Neutrophil (primary cell): ENCODE data around the gene CDKN2AIPNL.

ENCODE experiments used
- H3K27ac ChIP-seq: fragments of 200-600 bp; sonication (generic); 2 replicates; pipeline ENCODE4 v1.5.1; 2016; ENCODE audit warnings: mild to moderate bottlenecking, moderate library complexity
- H3K27me3 ChIP-seq: fragments of 200-600 bp; sonication (generic); 2 replicates; pipeline ENCODE4 v1.6.0; 2016; ENCODE audit warnings: mild to moderate bottlenecking
- H3K36me3 ChIP-seq: fragments of 200-600 bp; sonication (generic); 2 replicates; pipeline ENCODE4 v1.5.1; 2017
- H3K4me1 ChIP-seq, 2 experiments: fragments of 200-600 bp in 1 of 2; sonication (generic) in 1 of 2; 1 replicate in 1 of 2; 2 replicates in 1 of 2; pipeline versions ENCODE4 v1.5.1 to v1.6.1; 2013 to 2016; ENCODE audit warnings: low read depth in 1 of 2, low read length in 1 of 2, mild to moderate bottlenecking in 1 of 2, moderate library complexity in 1 of 2; ENCODE audit not compliant: control insufficient read depth in 1 of 2, insufficient read depth in 1 of 2
- H3K4me3 ChIP-seq, 2 experiments: fragments of 200-600 bp in 1 of 2; sonication (generic) in 1 of 2; 1 replicate in 1 of 2; 2 replicates in 1 of 2; pipeline ENCODE4 v1.5.1; 2013 to 2016; ENCODE audit warnings: low read depth in 1 of 2, low read length in 1 of 2, mild to moderate bottlenecking in 1 of 2, moderate library complexity in 1 of 2
- H3K9me3 ChIP-seq: fragments of 200-600 bp; sonication (generic); 2 replicates; pipeline ENCODE4 v1.5.1; 2016
- TF ChIP-seq, protein P1 (sequence below): fragments of 200-600 bp; sonication (generic); IDR thresholded peaks from 2 replicates; pipeline ENCODE4 v1.5.1; 2016; ENCODE audit warnings: antibody characterized with exemption

The CDKN2AIPNL gene

DNA sequence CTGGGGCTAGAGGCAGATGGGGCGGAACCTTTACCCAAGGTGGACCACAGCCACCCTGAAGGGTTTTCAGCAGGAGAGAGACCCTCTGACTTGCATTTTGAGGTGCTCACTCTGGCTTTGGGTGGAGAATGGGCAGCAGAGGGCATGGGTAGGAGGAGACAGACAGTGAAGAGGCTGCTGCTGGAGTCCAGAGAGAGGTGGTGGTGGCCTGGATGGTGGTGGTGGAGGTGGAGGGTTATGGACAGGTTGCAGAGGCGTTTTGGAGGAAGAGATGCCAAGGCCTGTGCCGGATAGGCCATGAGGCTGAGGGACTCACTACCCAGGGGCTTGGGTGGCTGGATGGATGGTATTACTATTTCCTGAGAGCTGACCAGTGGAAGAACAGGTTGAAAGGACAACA lies 46.1 kb upstream of the CDKN2AIPNL start:
- Histone ChIP-seq H3K27me3 (no peaks in the 10 kb centered on the region), H3K9me3 (no peaks in the 10 kb centered on the region), H3K4me1 (no peaks in the 10 kb centered on the region), H3K27ac (no peak overlapping the region), H3K4me3 (no peak overlapping the region), H3K36me3 (no peaks in the 10 kb centered on the region)
- TF ChIP-seq, protein P1, sequence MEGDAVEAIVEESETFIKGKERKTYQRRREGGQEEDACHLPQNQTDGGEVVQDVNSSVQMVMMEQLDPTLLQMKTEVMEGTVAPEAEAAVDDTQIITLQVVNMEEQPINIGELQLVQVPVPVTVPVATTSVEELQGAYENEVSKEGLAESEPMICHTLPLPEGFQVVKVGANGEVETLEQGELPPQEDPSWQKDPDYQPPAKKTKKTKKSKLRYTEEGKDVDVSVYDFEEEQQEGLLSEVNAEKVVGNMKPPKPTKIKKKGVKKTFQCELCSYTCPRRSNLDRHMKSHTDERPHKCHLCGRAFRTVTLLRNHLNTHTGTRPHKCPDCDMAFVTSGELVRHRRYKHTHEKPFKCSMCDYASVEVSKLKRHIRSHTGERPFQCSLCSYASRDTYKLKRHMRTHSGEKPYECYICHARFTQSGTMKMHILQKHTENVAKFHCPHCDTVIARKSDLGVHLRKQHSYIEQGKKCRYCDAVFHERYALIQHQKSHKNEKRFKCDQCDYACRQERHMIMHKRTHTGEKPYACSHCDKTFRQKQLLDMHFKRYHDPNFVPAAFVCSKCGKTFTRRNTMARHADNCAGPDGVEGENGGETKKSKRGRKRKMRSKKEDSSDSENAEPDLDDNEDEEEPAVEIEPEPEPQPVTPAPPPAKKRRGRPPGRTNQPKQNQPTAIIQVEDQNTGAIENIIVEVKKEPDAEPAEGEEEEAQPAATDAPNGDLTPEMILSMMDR: no peak

DNA sequence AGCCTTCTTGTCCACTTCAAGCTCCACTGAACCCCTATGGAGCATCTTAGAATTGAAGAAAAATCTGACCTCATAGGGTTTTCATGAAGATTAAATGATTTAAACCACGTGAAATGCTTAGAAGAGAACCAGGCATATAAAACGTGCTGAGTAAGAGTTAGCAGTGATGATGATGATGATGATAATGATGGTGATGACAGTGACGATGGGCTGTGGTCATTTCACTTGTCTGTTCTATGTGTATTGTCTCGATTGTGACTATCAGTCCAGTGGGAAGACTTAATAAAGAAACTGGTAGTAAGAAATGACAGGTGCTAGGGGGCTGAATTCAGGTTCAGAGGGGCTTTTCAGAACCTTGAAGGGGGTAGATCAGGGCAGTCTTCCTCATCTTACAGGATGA lies 45.1 kb upstream of the CDKN2AIPNL start:
- no peak overlapping the region for H3K27ac ChIP-seq
- no peaks in the 10 kb centered on the region for H3K36me3 ChIP-seq
- TF ChIP-seq, protein P1: no peak
- no peak overlapping the region for H3K4me3 ChIP-seq
- no peaks in the 10 kb centered on the region for H3K27me3 ChIP-seq
- H3K4me1 ChIP-seq: no peaks in the 10 kb centered on the region
- H3K9me3 ChIP-seq: no peaks in the 10 kb centered on the region

DNA sequence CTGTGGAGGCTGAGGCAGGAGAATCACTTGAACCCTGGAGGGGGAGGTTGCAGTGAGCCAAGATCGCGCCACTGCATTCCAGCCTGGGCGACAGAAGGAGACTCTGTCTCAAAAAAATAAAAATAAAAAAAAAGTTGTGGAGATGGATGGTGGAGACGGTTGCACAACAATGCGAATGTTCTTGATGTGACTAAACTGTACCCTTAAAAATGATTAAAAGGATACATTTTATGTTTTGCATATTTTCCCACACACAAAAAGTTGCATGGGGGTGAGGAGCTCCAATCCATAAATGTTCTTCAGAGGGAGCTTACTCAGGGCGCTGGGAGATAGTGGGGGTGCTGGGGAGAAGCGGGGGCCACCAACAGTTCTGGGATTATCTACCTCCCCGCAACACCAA lies 43.8 kb upstream of the CDKN2AIPNL start:
- TF ChIP-seq, protein P1: no peak
- Histone ChIP-seq H3K27ac (no peak overlapping the region), H3K27me3 (no peaks in the 10 kb centered on the region), H3K36me3 (no peaks in the 10 kb centered on the region), H3K9me3 (no peaks in the 10 kb centered on the region), H3K4me1 (no peaks in the 10 kb centered on the region), H3K4me3 (no peak overlapping the region)

DNA sequence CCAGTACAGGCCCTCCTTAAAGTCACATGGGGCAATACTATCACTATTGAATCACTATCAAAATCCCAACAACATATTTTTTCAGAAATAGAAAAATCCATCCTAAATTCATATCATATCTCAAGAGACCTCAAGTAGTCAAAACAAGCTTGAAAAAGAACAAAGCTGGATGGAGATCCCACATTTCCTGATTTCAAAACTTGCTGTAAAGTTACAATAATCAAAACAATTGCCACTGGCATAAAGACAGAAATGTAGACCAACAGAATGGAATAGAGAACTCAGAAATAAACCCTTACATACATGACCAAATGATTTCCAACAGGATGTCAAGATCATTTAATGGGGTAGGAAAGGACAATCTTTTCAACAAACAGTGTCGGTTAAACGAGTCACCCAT lies 41.3 kb upstream of the CDKN2AIPNL start:
- Histone ChIP-seq H3K4me1 (no peaks in the 10 kb centered on the region), H3K27ac (no peak overlapping the region), H3K4me3 (no peak overlapping the region), H3K9me3 (no peaks in the 10 kb centered on the region), H3K36me3 (no peaks in the 10 kb centered on the region), H3K27me3 (no peaks in the 10 kb centered on the region)
- TF ChIP-seq, protein P1: no peak

DNA sequence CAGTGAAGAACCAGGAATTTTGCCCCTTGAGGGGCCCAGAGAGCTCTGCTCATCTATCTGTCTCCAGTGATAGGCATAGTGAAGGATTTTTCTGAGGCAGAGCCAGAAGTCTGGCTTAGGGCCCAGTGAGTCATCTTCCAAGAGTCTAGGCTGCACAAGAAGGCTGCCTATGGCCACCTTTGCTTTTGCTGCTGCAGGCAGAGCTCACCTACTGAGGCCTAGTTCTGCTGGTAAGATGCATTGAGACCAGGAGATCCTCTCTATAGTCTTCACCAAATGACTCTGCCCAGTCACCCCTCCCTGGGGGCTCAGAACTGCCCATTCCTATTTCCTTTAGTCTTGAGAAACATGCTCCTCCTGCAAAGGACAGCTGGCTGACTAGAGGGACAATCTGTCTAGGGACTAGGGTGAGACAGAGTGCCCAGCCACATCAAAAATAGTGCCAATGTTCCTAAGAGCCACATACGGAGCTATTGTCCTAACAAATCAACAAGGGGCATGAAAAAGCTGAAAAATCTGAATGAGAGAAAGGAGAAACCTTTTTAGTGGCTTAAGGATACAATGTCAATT lies 40.3 kb upstream of the CDKN2AIPNL start:
- Histone ChIP-seq H3K9me3 (no peaks in the 10 kb centered on the region), H3K27ac (no peak overlapping the region), H3K36me3 (no peaks in the 10 kb centered on the region), H3K4me1 (no peaks in the 10 kb centered on the region), H3K27me3 (no peaks in the 10 kb centered on the region), H3K4me3 (no peak overlapping the region)
- TF ChIP-seq, protein P1: no peak
